Right forelimb (tissue), 1 donor: ENCODE measurements around the gene NOL8.

Experiments used
- DNase-seq: peaks from one replicate; pipeline ENCODE4 v3.0.0-alpha.2; 2018

The NOL8 gene

GRCh38 chr9:92310562-92310961 lies 14.6 kb downstream of the NOL8 start:
- no peak for DNase-seq

DNA sequence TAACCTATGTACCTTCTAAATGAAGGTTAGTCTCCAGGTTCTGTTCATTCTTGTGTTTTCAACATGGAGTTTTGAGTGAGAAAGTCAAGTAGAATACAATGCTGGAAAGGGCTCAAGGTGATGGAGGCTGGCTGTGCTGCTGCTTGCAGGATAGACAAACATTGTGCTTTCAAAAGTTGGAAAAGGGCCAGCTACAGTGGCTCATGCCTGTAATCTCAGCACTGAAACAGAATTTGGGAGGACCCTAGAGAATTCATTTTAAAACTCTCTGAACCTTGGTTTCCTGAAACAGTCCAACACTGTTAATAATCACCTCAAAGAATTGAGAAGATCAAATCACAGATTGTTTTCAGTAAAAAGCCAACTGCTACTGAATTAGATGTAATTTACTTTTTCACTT lies 16.3 kb downstream of the NOL8 start:
- DNase-seq: no peak

DNA sequence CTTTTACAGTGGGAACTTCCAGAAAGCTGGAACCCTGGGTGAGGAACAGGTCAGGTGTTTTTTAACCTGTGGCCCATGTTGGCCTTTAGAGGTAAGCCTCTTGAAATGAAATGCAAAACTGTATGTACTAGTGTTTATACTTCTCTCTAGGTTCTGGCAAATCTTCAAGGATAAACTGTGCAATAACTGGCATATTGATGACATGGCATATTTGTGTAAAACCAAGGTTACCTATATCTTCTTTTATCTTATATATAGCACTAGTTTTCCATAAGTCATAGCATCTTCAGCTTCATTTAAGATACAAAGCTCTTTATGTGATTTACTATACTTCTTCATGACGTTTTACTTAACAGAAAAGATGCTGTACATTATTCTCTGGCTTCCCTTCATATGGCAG lies 24.2 kb downstream of the NOL8 start:
- DNase-seq: no peak

DNA sequence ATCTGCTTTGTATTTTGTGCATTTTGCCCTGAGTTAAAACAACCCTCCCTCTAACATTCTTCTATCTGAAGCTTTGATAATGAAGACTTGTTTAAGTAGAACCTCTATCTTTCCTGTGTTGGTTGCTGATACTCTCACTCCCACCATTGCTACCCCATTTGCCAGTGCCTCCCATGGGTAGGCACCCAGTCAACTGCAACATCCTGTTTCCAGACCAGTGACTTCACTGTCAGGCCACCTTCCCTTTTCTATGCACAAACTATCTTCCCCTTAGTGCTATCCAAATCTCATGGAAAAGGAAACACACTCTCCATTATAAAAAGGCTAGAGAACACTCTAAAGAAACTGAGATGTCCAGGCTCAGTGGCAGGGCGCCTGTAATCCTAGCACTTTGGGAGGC lies 26.0 kb downstream of the NOL8 start:
- DNase-seq: no peak

GRCh38 chr9:92298036-92298435 lies 27.1 kb downstream of the NOL8 start:
- DNase-seq: no peak

DNA sequence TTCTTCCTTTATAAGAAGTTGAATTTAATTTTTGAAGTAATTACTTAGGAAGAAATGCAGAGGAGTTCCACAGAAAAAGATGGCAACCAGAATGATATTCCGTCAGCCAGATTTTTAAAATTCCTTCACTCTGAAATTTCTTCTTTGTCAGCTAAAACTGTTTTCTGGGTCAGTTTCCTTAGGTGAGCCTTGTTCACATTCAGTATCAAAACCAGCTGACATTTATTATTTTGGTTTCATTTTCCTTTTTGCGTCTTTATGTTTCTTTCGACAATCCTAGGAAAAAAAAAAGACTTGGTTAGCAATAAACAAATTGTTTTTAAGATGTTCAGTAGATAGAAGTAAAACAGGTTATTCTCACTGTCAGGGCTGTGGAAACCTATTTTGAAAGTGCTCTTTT lies 27.5 kb downstream of the NOL8 start:
- no peak for DNase-seq

DNA sequence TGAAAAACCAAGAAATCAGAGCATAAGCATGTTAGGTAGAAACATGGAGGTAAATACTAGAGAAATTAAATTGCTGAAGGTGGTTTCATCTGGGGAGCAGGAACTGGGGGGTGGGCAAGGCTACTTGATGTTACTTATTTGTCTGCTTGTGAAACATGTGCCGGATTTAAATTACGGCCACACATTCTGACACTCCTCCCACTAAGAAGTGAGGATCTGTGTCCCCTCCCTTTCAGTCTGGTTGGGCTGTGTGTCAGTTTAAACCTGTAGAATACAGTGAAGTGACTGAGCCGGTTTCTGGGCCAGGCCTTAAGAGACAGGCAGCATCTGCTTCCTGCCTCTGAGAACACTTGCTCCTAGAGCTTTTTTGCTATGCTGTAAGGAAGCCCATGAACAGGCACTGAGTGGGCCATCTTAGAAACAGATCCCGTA lies 29.3 kb downstream of the NOL8 start:
- DNase-seq: no peak

DNA sequence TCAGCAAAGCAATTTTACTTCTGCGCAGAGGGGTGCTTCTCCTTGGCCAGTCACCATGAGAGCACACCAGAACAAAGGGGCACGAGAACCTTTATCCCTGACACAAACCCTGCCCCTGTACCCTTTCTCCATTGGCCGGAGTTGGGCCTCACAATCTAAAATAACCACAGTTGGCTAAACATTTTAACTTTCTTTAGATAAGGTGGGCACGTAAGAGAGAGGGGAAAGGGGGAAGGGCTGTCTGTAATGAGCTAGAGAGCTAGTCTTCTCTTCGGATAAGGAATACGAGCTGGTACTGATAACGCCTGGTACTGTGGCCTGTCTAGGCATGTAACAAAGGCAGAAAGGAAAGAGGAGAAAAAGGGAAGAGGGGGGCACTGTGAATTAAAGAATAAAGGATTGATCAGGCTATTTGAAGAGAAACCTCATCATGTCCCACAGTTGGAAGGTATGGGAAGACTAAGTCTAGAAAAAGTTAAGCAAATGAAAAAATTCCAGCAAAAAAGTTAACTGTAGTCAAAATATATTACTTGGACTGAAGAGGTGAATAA lies 29.8 kb downstream of the NOL8 start:
- DNase-seq: no peak

DNA sequence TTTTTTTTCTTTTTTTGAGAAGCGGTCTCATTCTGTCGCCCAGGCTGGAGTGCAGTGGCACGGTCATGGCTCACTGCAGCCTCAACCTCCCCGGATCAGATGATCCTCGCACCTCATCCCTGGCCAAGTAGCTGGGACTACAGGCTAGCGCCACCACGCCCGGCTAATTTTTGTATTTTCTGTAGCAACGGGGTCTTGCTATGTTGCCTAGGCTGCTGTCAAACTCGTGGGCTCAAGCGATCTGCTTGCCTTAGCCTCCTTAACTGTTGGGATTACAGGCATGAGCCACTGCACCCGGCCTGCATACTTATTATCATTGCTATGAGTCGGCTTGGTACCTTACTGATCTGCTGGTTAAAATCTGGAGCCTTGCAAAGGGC lies 30.9 kb downstream of the NOL8 start:
- DNase-seq: peak; percentile 47

DNA sequence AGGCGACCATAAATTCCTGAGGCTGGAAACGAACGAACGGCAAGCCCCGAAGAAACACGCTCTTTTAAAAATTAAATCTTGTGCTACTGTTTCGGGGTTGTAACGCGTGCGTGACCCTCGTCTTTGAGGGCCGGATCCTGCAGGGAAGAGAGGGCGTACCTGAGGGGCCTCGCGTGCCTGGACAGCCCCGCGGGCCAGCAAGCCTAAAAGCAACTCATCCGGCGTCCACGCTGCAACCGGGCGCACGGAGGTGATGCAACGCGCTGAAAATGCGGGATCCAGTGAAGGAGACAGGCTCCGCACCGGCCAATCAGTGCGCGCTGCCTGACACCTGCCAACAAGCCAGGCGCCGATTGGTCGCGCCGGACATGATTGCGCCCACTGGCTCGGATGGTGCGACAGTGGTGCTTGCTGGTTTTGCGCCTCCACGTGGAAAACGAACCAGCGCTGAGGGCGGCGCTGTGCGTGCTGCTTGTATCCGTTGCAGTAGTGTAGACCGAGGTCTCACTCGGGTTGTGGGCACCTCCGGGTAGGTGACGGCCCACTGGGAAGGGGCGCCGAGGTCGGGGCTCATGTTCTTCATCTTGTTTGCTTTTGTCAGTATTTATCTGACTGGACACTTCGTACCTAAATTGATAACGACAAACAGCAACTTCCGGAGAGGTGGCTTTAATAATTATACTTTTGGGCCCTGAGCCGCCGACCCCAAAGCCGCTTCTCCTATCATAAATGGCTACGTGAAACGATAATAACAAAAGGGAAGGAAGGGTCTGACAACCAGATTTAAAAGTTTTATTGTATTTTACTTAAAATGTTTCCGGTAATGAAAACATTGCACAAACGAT lies 31.5 kb downstream of the NOL8 start, which contains the start of gene IARS1:
IARS1 (minus strand) TSS at position 246 of the 845 bp plus-strand sequence. CDS start 4,278 bp downstream, outside the sequence.
- DNase-seq: peak; percentile 100

- no peak for DNase-seq
These were observed 32.1 kb downstream of the NOL8 start for GRCh38 chr9:92293075-92293354.

- DNase-seq: no peak
These were observed 32.6 kb downstream of the NOL8 start for GRCh38 chr9:92292338-92293074.

DNA sequence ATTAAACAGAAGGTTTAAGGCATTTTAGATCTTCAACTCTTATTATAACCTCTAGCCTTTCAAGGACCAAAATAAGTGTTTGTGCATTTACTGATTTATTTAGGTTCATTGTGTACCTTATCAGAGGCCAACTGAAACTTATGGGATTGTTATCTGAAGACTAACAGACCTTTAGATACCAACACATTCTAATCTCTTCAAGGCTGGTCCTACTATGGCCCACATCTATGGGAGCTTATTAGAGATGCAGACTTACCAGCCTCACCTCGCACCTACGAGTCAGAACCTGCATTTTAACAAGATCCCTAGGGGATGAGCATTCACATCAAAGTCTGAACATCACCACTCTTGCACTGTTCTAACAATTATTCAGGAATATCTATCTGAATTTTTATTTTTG lies 33.6 kb downstream of the NOL8 start:
- no peak for DNase-seq

DNA sequence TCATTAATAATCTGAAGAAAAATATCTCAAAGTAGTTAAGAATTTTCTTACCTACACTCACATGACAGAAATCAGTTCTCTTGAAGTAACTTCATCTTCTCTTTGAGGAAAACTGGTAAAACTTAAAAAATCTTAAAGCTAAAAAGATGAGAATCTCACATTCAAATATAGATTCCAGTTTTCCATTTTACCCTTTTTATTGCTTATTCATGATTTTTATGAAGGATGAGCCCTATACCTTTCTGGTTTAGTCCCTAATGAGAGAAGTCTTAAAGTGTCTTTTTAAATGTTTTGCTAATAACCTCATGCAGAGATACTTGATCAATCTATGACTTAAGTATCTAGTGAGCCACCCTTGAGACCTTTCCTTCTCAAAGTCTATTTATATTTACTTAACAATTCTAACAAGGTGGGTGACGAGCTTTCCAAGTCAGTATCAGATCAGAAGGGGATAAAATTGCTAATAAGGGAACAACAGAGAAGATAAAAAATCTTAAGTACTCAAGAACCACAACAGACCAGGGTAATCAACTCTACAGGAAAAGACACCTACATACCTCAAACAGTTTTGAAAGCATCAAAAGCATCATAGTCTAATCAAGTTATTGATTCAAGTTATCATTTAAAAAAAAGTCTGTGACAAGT lies 34.2 kb downstream of the NOL8 start:
- DNase-seq: no peak

DNA sequence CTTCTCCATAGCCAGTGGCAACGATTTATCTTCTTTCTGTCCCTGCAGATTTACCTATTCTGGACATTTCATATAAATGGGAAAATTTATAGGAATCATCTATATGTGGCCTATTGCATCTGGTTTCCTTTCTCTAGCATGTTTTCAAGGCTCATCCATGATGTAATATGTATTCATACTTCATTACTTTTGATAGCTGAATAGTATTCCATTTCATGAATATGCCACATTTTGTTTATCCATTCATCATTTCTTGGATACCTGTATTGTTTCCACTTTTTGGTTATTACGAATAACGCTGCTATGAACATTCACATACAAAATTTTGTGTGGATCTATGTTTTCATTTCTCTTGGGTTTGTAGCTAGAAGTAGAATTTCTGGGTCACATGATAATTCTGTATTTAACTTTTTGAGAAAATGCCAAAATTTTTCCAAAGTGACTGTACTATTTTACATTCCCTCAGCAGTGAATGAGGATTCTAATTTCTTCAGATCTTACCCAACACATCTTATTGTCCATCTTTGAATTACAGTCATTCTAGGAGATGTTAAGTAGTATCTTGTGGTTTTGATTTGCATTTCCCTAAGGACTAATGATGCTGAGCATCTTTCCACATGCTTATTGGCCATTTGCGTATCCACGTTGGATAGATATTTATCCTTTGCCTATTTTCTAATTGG lies 35.3 kb downstream of the NOL8 start:
- DNase-seq: no peak

- DNase-seq: no peak
These were observed 45.8 kb downstream of the NOL8 start for GRCh38 chr9:92279302-92279701.

DNA sequence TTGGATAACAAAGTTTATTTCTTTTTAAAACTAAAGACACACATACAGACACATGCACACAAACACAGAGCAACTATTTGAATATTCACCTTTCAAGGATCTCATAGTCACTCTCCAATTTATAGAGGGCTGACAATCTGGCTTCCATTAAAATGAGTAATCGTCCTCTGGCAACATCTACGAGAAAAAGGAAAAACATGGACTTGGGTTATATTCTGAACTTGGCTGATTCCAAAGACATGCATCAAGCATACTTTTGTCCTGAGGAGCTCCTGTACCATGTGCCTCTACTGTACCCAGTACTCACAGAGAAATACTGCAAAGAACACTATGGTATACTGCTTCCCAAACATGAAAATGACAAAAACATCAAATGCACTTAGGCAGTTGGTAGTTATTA lies 47.0 kb downstream of the NOL8 start:
- no peak for DNase-seq

DNA sequence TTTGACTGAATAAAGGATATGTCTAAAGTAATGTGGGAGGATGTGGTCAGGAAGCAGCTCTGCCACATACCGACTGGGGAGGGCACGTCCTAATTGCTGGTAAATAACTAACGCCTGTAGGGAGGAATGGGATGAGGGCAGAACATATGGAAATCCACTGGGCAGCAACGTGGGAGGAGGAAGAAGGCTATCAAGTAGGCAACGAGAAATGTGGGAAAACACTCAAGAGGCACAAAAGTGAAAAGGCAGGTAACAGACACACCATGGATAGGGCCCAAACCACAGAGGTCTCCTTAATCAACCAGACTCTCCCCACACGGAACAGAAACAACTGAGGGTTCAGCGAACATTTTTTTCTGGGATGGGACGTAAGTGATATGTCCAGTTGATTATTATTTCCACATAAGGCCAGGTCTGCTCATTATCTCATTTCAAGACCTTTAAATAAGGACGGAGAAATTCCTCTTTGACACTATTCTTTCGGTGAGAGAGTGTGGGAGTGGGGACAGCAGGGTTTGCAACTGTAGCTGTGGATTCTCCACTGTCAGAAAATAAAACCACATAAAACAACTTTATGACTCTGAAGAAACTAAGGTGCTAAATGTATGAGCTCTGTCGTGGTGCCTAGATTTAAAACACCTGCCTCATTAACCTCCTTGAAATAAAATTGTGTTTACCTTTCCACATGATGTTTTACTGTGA lies 48.7 kb downstream of the NOL8 start:
- DNase-seq: no peak

- DNase-seq: no peak
These were observed 49.6 kb downstream of the NOL8 start for GRCh38 chr9:92275541-92275940.

GRCh38 chr9:92270511-92270910 lies 54.6 kb downstream of the NOL8 start:
- DNase-seq: no peak

DNA sequence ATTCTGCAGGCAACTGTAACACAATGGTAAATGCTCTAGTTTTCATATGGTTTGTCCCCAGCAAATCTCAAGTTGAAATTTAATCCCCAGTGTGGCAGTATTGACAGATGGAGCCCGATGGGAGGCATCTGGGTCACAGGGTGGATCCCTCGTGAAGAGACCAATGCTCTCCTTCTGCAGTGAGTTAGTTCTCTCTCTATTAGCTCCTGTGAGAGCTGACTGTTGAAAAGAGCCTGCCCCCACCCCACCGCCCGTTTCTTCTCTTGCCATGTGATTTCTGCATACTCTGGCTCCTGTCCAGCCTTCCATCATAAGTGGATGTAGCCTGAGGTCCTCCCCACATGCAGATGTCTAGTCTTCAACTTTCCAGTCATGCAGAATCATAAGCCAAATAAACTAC lies 58.7 kb downstream of the NOL8 start:
- DNase-seq: no peak

DNA sequence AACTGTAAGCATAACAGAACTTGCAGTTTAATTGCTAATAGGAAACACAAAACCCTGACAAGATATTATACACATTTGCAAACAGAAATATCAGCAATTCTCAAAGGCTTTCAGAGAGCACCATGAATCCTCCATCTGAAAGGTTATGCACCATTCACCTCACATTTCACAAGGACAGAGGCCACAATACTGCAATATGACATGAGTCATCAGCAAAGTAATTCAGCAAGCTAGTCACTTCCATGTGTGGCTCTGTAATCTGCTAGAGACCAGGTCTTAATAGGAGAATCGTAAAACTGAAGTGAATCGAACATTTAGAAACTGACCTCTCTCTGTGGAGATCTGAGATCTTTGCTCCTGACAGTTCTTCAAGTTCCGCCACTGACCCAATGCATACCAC lies 60.0 kb downstream of the NOL8 start:
- DNase-seq: no peak
